GM13977 (cell line): ENCODE data around the gene RPL3.

Experiments used
- DNase-seq: peaks from one replicate; pipeline ENCODE4 v3.0.0; 2012; ENCODE audit warnings: low spot score
- in situ Hi-C: fragments of 300-500 bp; cut with MboI; formaldehyde crosslinking; loops from one replicate; pipeline ENCODE4 v1.12.0; 2022; ENCODE audit warnings: low sequenced_read_pairs, low pct_unique_long_range_greater_than_20kb, mixed read lengths, inconsistent platforms; ENCODE audit not compliant: unreplicated experiment
- TF ChIP-seq, protein P1 (sequence below): IDR thresholded peaks from 2 replicates; pipeline ENCODE4 v1.5.1; 2012; ENCODE audit warnings: mild to moderate bottlenecking, control low read depth; ENCODE audit not compliant: insufficient read depth; ENCODE audit errors: extremely low read depth, missing control alignments

RPL3 gene

DNA sequence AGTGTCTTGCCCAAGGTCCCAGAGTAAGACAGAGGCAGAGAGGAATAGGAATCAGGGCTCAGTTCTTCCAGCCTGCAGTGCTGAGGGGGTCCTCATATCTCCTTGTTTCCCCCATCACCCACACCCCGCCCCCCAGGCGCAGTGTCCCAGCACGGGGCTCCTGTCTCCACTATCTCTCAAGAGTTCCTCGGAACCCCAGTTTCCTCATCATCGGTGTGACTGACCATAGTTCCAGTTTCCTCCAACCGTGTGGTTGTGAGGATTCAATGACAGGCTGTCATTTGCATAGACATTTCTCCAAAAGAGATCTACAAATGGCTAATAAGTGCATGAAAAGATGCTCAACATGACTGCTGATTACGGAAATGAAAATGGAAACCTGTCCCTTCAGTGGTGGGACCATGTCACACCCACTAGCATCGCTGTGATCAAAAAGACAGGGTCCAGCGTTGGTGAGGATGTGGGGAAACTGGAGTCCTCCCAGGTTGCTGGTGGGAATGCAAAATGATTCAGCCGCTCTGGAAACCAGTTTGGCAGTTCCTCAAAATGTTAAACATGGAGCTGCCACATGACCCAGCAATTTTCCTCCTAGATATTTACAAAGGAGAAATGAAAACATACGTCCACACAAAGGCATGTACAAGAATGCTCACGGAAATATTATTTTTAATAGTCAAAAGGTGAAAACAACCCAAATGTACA lies 42.8 kb downstream of the RPL3 start:
- in situ Hi-C loops: no loop called here
- DNase-seq: no peak
- TF ChIP-seq, protein P1, sequence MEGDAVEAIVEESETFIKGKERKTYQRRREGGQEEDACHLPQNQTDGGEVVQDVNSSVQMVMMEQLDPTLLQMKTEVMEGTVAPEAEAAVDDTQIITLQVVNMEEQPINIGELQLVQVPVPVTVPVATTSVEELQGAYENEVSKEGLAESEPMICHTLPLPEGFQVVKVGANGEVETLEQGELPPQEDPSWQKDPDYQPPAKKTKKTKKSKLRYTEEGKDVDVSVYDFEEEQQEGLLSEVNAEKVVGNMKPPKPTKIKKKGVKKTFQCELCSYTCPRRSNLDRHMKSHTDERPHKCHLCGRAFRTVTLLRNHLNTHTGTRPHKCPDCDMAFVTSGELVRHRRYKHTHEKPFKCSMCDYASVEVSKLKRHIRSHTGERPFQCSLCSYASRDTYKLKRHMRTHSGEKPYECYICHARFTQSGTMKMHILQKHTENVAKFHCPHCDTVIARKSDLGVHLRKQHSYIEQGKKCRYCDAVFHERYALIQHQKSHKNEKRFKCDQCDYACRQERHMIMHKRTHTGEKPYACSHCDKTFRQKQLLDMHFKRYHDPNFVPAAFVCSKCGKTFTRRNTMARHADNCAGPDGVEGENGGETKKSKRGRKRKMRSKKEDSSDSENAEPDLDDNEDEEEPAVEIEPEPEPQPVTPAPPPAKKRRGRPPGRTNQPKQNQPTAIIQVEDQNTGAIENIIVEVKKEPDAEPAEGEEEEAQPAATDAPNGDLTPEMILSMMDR: no peak

DNA sequence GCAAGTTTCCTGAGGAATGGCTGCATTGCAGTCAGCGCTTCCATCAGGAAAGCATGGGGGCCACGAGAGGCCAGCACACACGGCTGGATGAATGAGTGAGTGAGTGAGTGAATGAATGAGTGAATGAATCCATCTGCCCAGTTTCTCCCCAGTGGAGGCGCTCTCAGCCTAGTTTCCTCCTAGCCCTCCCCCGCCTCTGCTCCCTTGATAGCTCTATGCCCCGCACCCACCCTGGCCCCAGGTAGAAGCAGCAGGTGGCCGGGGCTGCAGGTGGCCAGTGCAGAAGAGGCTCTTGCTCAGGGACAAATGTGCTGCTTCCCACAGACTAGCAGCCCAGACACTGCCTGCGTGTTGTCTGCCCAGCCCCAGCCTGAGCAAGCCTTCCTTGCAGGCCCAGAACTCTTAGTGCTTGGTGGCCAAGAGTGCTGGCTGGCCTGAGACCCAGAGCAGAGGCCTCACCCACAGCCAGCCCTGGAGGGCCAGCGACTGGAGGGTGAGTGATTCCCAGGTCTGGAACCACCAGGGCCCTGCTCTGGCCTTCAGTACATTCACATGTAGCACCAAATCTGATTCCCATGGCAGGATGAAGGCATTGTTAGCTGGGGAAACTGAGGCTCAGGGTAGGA lies 43.5 kb downstream of the RPL3 start:
- TF ChIP-seq, protein P1: no peak
- in situ Hi-C loops: no loop called here
- DNase-seq: no peak

DNA sequence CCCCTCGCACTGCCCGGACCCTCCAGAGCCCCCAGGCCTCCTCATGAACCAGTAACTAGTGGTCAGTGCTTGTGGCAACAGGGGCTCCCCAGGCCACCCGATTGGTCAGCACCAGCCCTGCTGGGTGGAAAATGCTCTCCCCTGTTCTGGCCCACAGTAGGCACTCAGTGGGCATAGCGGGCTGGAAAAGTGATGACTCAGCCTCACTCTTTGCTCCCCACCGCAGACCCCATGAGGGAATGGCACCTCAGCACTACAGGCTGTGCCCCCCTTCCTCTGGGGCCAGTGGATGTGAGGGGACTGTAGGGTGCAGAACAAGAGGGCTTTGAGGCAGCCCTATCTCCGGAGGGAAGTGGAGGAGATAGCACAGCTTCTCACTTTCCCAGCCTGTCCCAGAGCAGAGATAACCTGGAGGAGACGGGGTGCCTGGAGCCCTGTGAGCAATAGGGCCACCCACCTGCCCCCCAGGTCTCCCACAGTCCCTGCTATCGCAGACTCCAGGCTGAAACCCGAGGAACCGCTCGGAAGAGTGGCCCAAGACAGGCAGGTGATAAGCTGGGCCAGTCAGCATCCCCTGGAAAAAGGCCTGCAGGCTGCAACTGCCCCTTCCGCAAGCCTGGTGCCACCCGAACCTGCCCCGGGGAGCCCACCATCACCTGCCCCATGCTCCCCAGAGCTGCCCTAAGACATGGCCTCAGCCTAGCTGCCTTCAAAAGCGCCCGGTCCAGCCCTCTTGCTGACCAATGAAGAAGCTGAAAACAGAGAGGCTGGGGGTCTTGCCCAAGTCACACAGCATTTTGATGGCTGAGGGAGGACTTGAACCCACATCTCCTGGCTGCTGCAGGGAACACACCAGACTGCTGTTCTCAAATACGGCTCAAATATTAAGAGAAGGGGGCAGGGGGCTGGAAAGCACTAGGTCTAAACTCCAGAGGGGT lies 45.2 kb downstream of the RPL3 start:
- in situ Hi-C loops: no loop called here
- TF ChIP-seq, protein P1: no peak
- no peak for DNase-seq

DNA sequence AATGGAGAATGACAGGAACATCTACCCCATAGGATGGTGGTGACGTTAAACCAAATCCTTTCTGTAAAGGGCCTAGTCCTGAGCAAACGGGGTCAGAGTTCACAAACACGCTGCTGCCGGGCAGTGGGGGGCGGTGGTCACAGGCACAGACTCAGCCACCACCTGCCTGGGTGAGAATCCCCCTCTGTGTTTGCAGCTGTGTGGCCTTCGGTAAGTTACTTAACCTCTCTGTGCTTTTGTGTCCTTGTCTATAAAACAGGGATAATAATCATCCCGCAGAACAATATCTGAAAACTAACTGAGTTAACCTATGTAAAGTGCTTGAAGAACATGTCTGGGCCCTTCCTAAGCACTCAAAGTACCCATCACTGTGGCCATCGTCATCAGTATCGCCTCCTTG lies 48.6 kb downstream of the RPL3 start:
- TF ChIP-seq, protein P1: no peak
- in situ Hi-C loops: no loop called here
- DNase-seq: no peak

DNA sequence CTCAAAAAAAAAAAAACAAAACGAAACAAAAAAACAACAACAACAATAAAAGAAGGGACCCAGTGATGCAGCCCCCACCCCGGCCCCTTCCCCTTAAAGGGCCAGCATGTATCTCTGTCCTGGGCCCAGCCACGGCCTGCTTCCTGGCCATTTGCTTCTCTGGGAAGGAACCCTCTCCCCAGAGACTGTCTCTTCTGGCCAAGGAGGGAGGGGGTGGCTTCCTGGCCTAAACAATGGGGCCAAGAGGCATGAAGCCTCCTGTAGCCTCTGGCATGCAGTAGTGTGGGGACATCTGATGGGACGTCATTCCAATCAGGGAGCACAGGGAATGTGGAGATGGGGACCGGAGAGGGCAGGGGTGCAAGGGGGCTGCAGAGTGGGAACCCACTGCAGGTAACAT lies 49.1 kb downstream of the RPL3 start:
- no peak for DNase-seq
- in situ Hi-C loops: no loop called here

More for the DNA sequence above, 49.1 kb downstream of the RPL3 start:
- TF ChIP-seq, protein P1: no peak
